ENCODE results near the gene NELL2.

The NELL2 gene

DNA sequence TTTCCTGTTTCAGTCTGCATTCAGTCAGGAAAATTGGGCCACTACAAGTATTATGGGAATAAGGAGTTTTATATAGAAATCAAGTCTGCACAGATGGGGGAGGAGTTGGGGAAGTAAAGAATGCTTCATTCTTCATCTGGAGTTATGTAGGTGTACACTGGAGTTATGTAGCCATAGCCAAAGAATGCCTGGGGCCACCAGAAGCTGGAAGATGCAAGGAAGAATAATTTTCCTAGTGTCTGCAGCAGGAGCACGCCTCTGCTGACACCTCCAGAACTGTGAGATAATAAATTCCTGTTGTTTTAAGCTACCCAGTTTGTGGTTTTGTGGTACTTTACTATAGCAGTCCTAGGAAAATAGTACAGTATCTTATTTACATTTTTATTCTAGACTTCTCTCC is 333.4 kb downstream of the NELL2 start:
- no peak for DNase-seq (ENCODE audit: low read depth, low spot score)

DNA sequence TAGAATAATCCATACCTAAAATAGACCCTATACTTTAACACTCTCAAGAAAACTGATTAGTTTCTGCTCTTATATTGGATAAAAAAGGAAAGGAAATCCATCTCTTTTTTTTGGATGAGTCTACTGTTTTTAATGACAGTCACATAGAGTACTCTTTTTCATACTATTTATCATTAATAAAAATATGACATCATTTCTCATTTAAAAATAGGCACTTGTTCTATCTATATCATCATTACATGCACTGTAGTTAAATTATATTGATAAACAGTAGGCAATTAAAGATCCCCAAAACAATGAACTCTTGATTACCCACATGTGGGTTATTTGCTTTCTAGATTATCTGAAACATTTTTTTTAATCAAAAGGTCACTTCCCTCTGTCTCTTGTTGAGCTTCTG is 338.8 kb downstream of the NELL2 start:
- DNase-seq (ENCODE audit: low read depth, low spot score) = no peak

DNA sequence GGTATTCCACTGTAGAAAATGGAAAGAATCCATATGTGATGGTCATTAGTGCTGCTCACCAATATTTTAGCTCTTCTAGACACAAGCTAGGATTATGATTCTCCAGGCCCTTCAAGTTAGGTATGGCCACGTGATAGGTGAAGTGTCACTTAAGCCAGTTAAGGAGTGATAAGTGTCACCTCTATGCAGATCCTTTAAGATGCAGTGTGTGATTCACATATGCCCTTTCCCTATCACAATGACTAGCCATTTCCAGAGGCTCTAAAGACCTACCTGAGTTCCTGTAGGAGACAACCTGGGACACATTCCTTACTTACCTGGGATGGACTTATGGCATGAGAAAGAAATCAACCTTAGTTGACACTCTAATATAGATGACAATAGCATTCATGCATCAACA is 343.2 kb downstream of the NELL2 start:
- DNase-seq (ENCODE audit: low read depth, low spot score) = no peak

DNA sequence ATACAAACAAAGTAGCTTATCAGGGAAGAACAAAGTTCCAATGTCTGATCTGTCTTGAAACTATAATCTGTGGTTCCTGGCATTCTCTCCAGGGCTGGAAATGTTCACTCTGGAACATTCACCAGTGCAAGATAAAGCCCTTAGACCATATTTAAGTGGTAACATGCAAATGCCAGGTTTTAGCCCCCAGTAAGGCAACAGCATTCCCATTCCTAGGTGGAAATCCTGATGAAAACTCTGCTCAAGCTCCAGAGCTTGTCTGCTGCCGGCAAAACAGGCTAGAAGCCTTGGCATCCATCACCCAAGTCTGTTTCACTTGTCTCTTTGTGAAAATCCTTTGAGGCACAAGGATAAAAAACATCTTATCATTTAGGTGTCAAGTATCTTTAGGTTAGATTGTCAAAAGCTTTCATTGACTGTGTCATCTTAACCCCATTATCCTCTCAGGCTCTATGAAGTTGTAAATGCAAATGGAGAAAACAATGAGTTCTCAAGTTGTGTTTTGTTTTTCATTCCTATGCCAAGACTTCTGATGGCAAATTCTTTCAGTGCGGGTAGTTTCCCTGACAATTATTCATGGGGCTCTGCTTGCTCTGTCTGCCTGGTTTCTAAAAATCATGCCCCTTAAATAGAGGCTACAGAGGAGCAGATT is 344.7 kb downstream of the NELL2 start:
- DNase-seq (ENCODE audit: low read depth, low spot score) = no peak

DNA sequence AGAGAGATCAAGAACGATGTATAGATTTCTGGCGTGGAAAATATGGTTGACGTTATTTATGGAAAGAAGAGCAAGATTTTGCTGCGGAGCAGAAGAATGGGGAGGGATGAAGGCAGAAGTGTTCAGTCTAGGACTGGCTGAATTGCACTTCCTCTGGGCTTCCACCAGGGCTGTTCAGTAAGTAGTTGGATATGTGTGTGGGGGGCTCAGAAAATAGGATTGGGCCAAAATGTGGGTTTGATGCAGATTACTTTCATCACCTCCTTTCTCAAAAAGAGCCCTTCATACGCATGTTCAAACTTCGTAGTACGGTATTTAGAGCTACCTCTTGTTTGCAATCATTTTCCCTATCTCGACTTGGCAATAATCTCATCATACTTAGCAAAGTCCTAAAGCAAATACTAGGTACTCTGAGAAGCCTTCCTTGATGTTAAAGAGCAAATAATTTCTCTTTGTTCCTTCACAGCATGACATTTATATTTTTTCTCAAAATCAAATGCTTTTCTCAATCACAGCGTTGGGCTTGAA is 349.4 kb downstream of the NELL2 start:
- no peak for DNase-seq (ENCODE audit: low read depth, low spot score)

DNA sequence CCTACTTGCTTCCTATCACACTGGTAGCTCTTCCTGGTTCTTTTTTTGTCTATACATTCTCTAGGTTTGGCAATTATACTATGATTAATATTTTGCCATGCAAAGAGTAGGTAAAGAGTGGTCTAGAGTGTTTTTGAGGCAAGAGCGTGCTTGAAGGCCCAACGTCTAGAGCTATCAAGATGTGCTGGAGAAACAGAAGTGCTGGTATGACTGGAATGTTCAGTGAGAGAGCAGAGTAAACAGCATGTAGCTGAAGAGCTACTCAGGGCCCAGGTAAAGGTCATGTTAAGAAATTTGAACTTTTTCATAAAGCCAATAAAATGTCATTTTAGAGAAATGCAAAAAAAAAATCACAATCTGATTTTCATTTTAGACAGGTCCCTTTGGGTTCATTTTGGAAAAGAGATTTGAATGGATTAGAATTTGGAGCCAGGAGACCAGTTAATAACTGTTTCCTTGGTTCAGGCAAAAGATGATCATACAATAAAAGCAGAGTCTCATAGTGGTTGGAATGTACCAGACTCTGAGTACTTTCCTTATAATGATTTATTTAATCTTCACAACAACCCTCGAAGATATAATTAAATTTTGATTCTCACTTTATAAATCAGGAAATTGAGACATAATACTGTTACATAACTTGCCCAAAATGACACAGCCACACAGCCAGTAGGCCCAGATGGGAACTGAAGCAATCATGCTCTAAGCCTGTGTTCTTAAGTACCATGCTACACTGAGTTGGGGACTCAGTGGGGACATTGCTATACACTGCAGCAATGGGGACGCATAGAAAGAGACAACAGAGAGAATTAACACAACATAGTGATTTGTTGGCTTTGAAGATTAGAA is 350.1 kb downstream of the NELL2 start:
- no peak for DNase-seq (ENCODE audit: low read depth, low spot score)

DNA sequence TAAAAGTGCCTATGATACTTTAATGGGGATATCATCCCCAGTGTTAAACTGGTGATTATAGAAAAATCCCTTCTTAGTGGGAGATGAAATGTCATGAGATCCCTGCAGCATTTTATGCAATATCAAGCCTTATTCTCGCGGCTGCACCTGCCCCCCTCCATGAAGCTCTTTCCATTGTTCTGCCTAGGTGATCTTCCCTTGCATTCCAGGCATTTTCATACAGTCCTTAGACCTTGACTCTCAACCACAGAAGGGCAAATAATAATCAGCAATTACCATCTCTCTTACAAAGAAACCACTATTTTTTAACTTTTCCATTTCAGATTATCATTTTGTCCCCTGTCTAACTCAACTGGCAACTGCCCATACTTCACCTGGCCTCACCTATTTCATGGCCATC is 352.3 kb downstream of the NELL2 start:
- DNase-seq (ENCODE audit: low read depth, low spot score) = no peak

DNA sequence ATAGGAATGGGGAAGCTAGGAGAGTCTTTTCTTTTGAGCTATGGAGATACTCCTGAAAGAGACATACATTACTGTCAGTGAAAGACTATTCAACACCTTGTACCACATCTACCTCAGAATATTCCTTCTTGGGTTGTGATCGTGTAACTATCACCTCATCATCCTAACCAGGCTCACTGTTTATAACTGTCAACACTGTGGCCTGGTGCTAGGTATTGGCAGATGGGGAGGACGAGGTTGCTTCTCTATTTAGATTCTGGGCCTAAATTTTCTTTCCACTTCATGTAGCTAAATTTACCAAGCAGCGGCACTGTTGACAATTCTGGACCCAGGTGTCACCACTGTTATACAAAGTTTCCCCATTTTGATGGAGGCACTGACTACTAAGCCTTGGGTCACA is 354.4 kb downstream of the NELL2 start:
- DNase-seq (ENCODE audit: low read depth, low spot score) = no peak

DNA sequence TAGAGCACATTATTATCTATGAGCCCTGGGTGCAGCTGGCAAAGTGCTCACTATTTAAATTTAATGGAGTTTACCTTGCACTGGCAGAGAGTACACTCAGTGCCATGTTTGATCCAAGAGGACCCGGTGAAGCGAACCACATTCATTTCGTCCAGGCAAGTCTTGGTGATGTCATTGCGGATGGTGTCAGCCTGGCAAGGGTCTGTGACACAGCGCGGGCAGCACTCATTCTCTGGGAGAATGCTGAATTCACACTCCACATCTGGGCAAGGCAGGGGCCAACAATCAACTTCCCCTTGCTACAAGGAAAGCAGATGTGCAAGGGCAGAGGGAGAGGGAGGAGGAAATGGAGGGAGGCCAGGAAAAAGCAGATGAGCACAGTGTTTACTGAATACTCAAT is 356.2 kb downstream of the NELL2 start:
- no peak for DNase-seq (ENCODE audit: low read depth, low spot score)

DNA sequence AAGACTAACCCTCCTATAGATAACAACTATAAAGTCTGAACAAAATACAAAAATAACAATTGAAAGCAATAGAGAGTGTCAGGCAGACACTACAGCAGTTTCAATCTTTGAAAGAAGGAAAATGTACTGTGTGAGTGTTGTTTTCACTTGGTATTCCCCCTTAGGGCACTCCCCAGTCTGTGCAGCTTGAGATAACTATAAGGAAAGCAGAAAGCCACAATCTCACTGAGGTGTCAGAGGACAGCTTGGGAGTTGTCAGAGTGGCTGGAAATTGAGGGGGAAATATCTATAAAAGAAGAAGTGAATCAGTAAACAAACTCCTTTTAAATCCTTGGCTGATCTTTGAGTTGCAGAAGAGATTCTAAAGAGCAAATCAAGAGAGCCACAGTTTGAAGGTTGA is 364.8 kb downstream of the NELL2 start:
- DNase-seq (ENCODE audit: low read depth, low spot score) = no peak

DNA sequence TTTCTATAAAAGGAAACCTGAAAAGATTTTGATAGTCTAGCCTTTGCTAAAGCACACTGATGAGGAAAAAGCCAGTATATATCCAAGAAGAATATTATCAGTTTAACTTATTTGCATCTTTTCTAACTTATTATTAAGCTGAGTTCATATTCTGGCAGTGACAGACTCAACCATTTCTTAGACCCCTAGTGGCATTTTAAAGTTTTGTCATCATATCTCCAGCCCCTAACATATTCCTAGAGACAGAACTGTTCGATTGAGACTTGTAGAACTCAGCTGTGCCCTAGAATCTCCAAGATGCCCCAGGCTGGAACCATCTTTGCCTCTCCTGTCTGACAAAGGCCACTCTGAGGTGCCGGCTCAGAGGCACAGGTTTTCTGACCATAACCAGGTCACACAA is 365.6 kb downstream of the NELL2 start:
- DNase-seq (ENCODE audit: low read depth, low spot score) = no peak

DNA sequence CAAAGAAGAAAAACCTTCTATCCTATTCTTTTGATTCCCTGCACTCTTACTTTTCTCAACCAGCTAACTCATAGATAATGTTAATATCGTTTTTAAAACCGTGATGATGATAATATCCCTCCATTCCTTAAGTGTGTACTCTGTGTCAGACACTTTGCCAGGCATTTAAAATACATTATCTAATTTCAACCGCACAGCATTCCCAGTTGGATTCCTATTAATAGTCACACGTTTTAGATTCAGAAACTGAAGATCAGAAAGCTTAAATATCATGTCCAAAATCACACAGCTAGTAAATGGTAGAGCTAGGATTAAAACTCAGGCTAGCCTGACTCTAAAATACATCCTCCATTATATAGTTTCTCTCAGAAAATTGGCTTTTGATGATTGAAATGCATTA is 366.0 kb downstream of the NELL2 start:
- no peak for DNase-seq (ENCODE audit: low read depth, low spot score)

DNA sequence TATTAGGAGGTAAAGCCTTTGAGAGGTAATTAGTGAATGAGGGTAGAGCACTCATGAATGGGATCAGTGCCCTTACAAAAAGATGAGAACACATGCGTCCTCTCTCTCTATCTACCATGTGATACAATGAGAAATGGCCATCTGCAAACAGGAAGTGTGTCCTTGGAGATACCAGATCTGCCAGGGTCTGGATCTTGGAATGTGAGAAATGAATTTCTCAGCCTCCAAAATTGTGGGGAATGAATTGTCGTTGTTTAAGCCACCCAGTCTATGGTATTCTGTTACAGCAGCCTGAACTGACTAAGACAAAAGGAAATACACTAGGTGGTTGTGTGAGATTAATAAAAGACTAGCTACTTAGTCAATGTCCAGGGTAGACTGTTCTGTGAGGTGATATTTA is 366.6 kb downstream of the NELL2 start:
- DNase-seq (ENCODE audit: low read depth, low spot score) = no peak

DNA sequence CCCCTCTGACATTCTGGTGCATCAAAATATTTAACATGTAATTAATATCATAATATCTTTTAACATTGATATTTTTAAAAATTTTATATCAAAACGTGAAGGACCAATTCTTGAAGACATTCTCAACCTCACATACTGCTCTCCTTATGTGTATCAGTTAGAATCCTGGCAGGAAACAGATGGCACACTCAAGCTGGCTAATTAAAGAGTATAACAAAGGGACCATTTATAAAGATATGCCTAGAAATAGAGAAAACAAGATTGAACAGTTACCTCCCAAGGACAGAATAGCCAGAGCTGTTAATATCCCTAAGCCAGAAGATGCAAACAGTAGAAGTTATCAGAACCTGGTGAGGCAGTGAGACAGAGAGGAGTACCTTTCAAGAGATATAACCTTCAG is 368.7 kb downstream of the NELL2 start:
- no peak for DNase-seq (ENCODE audit: low read depth, low spot score)

DNA sequence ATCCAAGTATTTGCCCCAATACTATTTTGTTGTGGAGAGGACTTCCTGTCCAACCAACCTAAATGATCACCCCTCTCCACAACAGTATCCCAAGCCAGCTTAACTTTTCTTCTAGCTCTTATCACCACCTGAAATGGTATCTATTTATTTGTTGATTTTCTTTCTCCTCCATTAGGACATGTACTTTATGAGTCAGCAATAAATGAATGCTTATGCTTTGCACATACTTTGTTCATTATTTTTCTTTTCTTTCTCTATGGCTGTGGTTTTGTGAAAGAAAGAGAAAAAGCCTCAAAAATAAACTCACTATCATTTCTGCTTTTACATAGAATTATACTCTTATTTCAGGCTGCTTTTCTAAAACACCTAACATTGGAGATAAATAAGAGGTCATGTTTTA is 371.3 kb downstream of the NELL2 start:
- DNase-seq (ENCODE audit: low read depth, low spot score) = no peak

DNA sequence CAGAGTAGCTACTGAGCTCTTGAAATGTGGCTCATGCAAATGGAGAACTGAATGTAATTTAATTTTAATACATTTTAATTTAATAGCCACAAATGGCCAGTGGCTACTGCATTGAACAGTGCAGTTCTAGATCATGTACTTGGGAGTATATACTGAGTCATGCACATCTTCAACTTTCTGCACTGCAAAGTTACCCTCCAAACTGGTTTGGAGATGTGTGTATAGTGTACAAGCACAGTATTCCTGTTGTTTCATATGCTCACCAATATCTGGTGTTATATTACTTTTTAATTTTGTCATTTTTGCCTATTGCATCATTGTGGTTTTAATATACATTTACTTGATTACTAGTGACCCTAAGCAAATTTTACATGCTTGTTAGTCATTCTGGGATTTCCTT is 372.8 kb downstream of the NELL2 start:
- no peak for DNase-seq (ENCODE audit: low read depth, low spot score)

DNA sequence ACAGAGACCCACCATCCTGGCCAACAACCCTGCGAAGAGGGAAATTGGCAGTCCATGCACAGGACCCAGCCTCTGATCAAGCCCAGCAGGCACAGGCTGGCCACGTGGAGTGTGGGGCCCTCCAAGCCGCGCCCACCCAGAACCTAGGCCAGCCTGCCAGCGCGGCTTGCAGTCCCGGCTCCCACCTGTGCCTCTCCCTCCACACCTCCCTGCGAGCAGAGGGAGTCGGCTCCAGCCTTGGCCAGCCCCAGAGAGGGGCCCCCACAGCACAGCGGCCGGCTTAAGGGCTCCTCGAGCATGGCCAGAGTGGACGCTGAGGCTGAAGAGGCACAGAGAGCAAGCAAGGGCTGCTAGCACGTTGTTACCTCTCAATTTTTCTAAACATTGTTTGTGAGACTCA is 373.4 kb downstream of the NELL2 start:
- DNase-seq (ENCODE audit: low read depth, low spot score) = no peak

DNA sequence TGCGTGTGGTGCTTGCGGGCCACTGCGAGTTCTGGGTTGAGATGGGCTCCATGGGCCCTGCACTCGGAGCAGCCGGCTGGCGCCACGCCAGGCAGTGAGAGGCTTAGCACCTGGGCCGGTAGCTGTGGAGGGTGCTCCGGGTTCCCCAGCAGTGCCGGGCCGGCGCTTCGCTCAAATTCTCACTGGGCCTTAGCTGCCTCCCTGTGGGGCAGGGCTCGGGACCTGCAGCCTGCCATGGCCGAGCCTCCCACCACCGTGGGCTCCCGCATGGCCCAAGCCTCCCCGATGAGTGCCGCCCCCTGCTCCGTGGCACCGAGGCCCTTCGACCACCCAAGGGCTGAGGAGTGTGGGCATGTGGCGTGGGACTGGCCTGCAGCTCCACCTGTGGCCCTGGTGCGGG is 375.7 kb downstream of the NELL2 start:
- no peak for DNase-seq (ENCODE audit: low read depth, low spot score)

DNA sequence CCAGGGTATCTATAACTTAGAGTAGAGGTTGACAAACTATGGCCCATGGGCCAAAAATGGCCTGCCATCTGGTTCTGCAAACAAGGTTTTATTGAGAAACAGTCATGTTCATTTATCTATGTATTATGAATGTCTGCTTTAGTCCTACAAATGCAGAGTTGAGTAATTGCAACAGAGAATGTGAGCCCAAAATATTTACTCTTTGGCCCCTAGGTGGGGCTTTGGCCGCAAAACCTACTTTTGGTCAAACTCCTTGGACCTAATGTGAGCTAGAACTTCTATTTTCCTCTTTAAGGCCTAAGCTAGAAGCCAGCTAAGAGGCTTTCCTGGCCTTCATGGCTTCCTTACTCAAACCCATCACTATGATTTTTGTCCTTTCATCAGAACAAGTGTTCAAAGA is 379.1 kb downstream of the NELL2 start:
- peak; percentile 16 for DNase-seq (ENCODE audit: low read depth, low spot score)

DNA sequence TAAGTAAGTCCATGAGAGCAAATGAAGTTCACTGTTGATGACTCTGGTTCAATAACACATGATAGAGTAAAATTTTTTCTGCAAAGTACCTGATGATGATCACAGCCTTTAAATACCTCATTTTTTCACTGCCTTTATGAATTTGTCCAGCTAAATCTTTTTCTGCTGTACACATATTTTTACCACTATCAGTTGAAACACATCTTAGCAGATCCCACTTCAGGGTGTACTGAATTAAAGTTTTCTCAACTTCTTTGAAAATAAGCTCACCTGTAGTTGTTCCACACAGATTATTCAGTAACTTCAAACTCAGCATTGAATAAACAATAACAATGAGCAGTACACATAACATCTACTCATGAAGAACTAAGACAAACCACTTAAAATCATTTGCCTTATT is 385.9 kb downstream of the NELL2 start:
- no peak for DNase-seq (ENCODE audit: low read depth, low spot score)

DNA sequence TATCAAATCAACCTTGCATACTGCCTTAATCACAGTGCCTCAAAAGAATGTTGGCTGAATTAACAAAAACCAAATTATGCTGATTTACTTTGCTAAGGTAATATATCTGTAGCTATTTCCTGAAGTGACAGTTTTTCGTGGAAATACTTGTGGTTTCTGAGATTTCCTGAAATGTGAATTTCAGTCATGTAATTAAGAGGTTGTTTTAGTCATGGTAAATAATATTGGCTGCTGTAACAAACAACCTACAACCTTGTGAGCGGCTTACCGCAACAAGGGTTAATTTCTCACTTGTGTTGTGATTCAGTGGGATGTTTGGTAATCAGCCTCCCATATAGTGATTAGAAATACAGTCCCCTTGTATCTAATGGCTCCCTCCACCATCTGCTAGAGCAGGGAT is 387.9 kb downstream of the NELL2 start:
- DNase-seq (ENCODE audit: low read depth, low spot score) = no peak

DNA sequence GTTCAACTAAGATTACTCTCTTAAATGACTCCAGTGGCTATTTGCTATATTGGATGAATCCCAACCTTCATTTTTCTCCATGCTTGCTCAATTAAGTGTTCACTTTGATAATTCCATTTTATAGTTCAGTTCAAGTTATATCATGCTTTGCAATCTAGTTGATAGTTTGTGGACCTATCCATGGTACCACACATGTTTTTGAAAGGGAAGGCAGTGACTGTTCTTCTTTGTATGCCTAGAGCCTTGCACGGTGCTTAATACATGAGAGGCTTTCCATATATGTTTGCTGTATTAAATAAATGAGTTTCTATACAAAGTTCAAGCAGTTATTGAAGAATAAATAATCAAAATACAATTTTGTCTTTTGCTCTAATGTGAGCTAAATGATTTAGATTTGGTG is 391.3 kb downstream of the NELL2 start:
- no peak for DNase-seq (ENCODE audit: low read depth, low spot score)

DNA sequence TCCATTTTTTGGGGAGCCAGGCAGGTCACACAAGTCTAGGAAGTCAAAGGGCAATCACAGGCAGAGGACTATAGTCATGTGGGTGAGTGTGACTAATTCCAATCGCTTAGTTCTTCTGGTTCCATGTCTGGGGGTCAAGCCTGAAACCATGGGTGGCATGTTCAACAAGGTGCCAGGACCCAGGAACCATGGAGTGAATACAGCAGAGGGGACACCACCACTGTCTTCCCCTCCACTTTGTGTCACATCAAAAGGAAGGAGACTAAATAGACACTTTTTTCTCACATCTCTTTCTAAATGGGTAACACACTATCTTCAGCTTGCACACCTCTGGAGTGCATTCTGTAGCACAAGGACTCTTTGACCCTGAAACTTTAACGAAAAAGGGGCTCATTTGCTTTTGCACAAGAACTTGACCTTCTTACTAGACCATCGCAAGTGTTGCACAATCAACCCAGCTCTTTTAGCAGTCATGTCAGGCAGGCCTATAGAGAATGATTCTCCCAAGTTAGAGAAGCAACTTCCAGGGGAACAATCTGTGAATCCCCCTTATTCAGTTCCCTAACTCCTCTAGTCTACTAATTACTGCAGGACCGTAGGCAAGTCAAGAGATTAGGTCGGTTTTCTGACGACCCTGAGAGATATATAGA is 398.7 kb downstream of the NELL2 start:
- no peak for DNase-seq (ENCODE audit: low read depth, low spot score)

All from ELF-1 (cell line).